SK-N-MC (cell line): Measurements from ENCODE around the gene BAMBI.
A peak's percentile ranks its signal among the peaks of the same experiment; 100 is the strongest.

Source experiments
- DNase-seq: peaks from one replicate; pipeline ENCODE4 v3.0.0-alpha.2; 2011; ENCODE audit warnings: low read depth, low spot score
- H3K27ac ChIP-seq: fragments of 200-600 bp; sonication (generic); 2 replicates; pipeline ENCODE4 v1.5.1; 2016; ENCODE audit warnings: mixed run types
- H3K36me3 ChIP-seq: fragments of 200-600 bp; sonication (generic); 2 replicates; pipeline ENCODE4 v1.6.1; 2017; ENCODE audit warnings: antibody characterized with exemption, low read length, mixed read lengths; ENCODE audit not compliant: insufficient read depth
- H3K4me3 ChIP-seq: fragments of 200-600 bp; sonication (generic); 2 replicates; pipeline ENCODE4 v1.5.1; 2016
- H3K9ac ChIP-seq: fragments of 200-600 bp; sonication (generic); 2 replicates; pipeline ENCODE4 v1.8.0; 2017; ENCODE audit warnings: mixed run types, mixed read lengths; ENCODE audit not compliant: insufficient read length
- H3K9me3 ChIP-seq: fragments of 200-600 bp; sonication (generic); 2 replicates; pipeline ENCODE4 v1.6.1; 2017; ENCODE audit warnings: low read depth, mild to moderate bottlenecking, antibody characterized with exemption, low read length, moderate library complexity, mixed read lengths
- EZH2 ChIP-seq: fragments of 200-600 bp; sonication (generic); IDR thresholded peaks from one replicate; pipeline ENCODE4 v1.6.1; 2017; ENCODE audit warnings: antibody characterized with exemption
- FOXP2 ChIP-seq: optimal IDR thresholded peaks from 2 replicates; pipeline ENCODE3; 2011; ENCODE audit warnings: mild to moderate bottlenecking, moderate library complexity; ENCODE audit not compliant: insufficient read depth; ENCODE audit errors: extremely low read length, control extremely low read depth
- POLR2AphosphoS5 ChIP-seq: IDR thresholded peaks from 2 replicates; pipeline ENCODE4 v1.6.1; 2012; ENCODE audit warnings: mild to moderate bottlenecking, low read depth, low read length, borderline replicate concordance

BAMBI gene

GRCh38 chr10:28705472-28705871 is 28.2 kb downstream of the BAMBI start:
- Histone ChIP-seq H3K9me3 (no peaks in the 10 kb centered on the region), H3K36me3 (no peaks in the 10 kb centered on the region), H3K9ac (no peak overlapping the region), H3K27ac (no peak overlapping the region), H3K4me3 (no peak overlapping the region)
- DNase-seq, result no peak
- TF ChIP-seq POLR2AphosphoS5 (no peak), FOXP2 (no peak), EZH2 (no peak)

DNA sequence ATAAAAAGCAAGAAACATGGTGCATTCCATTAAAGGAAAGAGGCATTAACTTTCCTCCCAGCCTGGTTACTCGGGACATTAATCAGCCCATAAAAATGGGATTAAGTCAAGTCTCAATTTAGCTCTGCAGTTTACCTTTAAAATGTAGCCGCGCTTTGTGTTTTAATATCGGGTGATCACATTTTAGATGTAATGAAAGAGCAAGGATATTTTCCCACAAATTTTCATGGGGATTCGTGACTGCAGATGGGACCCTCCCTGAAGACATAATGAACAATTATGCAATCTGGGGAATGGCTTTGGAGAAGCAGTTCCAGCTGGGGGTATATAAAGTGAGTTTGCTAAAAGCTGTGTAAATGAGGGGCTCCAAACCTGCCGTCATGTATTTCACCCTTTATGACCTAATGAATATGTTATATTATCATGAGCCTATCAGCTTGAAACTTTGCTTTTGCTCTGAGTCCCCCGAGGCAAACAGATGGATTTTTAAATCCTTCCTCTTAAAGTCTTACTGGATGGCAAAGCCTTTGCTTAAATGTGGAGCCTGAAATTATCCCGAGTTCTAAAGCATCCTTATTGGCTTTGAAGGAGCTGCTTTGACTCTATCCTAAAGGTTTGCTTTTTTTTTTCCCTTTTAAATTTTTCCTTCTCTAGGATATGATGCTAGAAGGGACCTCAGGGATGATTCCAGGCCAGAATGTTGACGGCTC is 31.8 kb downstream of the BAMBI start:
- Histone ChIP-seq H3K4me3 (peak overlapping the region; percentile 63), H3K36me3 (no peaks in the 10 kb centered on the region), H3K27ac (peak overlapping the region; percentile 54; the same call in 1 of the 2 replicates), H3K9ac (no peak overlapping the region), H3K9me3 (no peaks in the 10 kb centered on the region)
- TF ChIP-seq FOXP2 (no peak), EZH2 (no peak), POLR2AphosphoS5 (no peak)
- DNase-seq, result no peak

DNA sequence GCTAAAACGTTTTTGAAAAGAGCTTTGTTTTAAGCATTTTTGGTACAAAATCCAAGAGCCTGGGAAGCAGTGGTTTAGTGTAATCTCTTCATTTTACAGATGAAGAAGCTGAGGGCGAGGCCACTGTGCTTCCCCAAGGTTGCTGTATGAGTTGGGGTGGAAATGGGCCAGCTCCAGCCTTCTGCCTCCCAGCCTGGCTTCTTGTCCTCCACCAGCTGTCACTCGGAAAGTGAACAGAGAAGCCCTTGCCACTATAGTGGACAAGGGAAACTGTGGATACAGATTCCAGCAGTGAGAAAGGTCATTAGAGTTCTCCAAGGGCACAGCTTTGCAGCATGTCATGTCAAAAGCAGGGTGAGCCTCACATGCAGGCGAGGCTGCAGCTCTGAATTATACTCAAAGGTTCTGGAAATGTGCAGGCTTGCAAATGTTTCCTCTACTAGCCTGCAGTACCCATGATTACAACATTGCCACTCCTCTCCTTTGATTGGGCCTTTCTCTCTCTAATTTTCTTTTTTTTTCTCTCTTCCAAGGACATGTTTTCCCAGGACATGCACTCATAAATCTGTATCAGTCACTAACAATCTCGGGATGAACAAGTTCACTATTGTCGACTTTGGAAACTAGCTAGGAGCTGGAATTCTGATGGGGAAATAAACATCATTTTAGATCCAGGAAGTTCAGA is 33.0 kb downstream of the BAMBI start:
- DNase-seq, result no peak
- Histone ChIP-seq H3K9ac (no peak overlapping the region), H3K9me3 (no peaks in the 10 kb centered on the region), H3K27ac (no peak overlapping the region), H3K4me3 (no peak overlapping the region), H3K36me3 (no peaks in the 10 kb centered on the region)
- no peak for TF ChIP-seq POLR2AphosphoS5
- TF ChIP-seq EZH2, result no peak
- TF ChIP-seq FOXP2, result no peak

GRCh38 chr10:28711041-28711440 is 33.7 kb downstream of the BAMBI start:
- Histone ChIP-seq H3K27ac (no peak overlapping the region), H3K4me3 (no peak overlapping the region), H3K9ac (no peak overlapping the region), H3K36me3 (no peaks in the 10 kb centered on the region), H3K9me3 (no peaks in the 10 kb centered on the region)
- no peak for TF ChIP-seq POLR2AphosphoS5
- no peak for DNase-seq

GRCh38 chr10:28711776-28712175 is 34.5 kb downstream of the BAMBI start:
- TF ChIP-seq EZH2 (no peak), POLR2AphosphoS5 (no peak), FOXP2 (no peak)
- no peaks in the 10 kb centered on the region for H3K36me3 ChIP-seq
- H3K27ac ChIP-seq, result no peak overlapping the region
- H3K9ac ChIP-seq, result no peak overlapping the region
- H3K9me3 ChIP-seq, result no peaks in the 10 kb centered on the region
- H3K4me3 ChIP-seq, result no peak overlapping the region
- DNase-seq, result no peak

DNA sequence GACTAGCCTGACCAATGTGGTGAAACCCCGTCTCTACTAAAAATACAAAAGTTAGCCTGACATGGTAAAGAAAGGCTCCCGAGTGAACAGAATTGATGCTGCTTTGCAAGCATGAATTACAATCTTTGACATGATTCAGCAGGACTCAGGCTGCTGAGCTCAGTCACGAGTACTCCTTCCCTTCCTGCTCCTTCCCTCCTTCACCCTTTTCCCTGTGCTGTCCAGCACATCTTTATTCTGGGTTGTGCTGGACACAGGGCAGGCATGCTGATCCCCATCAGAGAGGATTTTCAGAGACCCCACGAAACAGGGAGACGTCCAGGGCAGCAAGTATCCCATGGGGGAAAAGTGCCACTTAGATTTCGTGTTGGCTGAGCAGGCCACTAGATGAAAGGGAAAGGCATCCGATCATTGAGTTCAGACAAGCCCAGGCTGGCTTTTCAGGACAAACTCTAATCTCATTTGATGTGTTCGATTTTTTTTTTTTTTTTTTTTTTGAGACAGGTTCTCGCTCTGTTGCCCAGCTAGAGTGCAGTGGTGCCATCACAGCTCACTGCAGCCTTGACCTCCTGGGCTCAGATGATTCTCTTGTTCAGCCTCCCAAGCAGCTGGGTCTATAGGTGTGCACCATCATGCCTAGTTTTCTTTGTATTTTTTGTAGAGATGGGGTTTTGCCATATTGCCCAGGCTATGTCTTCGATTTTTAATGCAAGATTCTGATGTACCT is 36.5 kb downstream of the BAMBI start:
- Histone ChIP-seq H3K27ac (no peak overlapping the region), H3K9ac (no peak overlapping the region), H3K9me3 (no peaks in the 10 kb centered on the region), H3K4me3 (no peak overlapping the region), H3K36me3 (no peaks in the 10 kb centered on the region)
- TF ChIP-seq POLR2AphosphoS5, result no peak
- TF ChIP-seq EZH2, result no peak
- TF ChIP-seq FOXP2, result no peak
- no peak for DNase-seq

GRCh38 chr10:28714401-28715053 is 37.2 kb downstream of the BAMBI start:
- Histone ChIP-seq H3K27ac (no peak overlapping the region), H3K36me3 (no peaks in the 10 kb centered on the region), H3K9ac (no peak overlapping the region), H3K9me3 (no peaks in the 10 kb centered on the region), H3K4me3 (no peak overlapping the region)
- no peak for TF ChIP-seq POLR2AphosphoS5
- no peak for TF ChIP-seq FOXP2
- no peak for TF ChIP-seq EZH2
- no peak for DNase-seq

DNA sequence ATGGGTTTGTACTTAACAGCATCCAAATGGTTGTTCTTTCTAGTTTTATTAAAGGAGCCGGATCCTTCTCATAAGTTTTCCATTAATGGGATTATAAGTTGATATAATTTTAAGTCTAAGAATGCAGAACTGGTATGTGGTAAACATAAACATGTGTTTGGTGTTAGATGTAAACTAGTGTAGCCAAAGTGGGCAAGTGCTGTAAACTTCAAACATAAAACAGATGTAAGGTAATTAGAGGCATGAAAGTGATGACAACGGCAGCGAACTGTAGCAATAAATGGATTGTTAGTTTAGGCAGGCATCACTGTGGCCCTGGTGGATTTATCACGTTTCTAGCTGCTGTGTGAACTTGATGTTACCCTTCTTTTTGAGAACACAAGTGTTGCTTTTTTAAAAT is 37.9 kb downstream of the BAMBI start:
- Histone ChIP-seq H3K4me3 (no peak overlapping the region), H3K27ac (no peak overlapping the region), H3K9ac (no peak overlapping the region), H3K36me3 (no peaks in the 10 kb centered on the region), H3K9me3 (no peaks in the 10 kb centered on the region)
- TF ChIP-seq POLR2AphosphoS5 (no peak), FOXP2 (no peak), EZH2 (no peak)
- DNase-seq, result no peak
